Nucleus accumbens (tissue), 56 donors: ENCODE results near the gene TEF.
A peak's percentile ranks its signal among the peaks of the same experiment; 100 is the strongest.

Experiments used
- DNase-seq, 56 donors: peaks; one replicate each; lab custom pipeline; 2025; lab: John Stamatoyannopoulos, UW

Gene TEF, protein sequence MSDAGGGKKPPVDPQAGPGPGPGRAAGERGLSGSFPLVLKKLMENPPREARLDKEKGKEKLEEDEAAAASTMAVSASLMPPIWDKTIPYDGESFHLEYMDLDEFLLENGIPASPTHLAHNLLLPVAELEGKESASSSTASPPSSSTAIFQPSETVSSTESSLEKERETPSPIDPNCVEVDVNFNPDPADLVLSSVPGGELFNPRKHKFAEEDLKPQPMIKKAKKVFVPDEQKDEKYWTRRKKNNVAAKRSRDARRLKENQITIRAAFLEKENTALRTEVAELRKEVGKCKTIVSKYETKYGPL

DNA sequence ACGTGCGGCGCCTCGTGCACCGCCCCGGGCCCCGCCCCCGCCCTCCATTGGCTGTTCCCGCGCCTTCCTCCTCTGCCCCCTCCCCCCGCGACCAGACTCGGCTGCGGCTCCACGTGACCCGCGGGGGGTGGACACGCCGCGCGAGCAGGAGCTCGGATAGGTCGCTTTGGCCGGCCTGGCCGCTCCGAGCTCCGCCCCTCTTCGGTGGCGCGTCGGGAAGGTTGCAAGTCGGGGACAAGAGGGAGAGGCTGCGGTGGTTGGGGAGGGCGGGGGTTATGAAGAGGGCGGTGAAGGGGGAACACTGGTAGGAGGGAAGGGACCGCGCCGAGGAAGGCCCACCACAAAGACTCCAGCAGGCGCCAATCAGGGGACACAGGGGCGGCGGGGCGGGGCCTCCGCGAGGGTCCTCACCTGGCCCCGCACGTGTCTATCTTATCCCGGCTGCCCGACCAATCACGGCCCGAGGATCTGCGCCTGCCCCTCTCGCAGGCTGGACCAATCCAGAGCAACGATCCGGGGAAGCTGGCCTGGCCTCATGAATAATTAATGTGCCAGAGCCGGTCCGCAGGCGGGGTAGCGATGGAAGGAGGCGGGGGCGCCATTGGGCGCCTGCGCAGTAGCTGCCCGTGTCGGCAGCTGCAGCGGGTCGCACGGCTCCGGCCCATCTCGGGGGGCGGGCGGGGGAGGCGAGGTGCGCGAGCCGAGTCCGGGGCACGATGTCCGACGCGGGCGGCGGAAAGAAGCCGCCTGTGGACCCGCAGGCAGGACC is at the start of gene TEF:
TSS of gene TEF (plus strand) at position 614 of the 769 bp plus-strand sequence. CDS start at position 717, 103 bp downstream.
- peak; percentile 92 to 100 (median 99) for DNase-seq

- no peak for DNase-seq
Measured at GRCh38 chr22:41332217-41332939, 49.4 kb upstream of the TEF start.

DNA sequence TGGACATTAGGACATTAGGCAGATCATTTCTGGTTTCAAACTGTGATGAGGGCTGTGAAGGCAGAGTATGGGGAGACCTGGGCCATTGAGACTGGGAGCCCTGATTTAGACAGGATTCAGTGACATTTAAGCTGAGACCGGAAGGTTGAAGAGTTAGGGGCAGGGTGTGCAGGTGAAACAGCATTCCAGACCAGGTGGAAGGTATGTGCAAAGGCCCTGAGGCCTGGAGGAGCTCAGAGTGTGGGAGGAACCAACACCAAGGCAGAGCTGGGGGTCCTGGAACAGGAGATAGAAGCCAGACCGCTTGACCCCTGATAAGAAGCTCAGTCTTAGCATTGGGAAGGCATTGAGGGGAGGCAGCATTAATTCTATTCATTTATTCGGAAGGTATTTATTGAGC is 47.9 kb upstream of the TEF start:
- DNase-seq: no peak

DNA sequence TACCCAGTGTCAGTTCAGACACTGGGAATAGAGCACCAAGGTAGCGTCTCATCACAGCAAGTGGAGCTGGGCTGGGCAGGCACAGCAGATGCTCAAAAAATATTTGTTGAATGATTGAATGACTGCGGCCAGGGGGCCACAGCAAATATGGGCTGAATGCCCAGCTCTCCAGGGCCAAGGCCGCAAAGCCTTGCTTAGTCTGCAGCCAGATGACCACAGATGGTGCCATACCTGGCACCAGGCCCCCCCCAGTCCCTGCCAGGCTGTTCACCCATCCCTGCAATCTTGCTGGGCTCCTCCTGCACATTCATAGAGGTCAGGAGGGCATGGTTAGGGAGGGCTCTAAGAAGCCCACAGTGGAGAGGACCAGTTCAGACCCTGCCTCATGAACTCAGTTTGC is 47.5 kb upstream of the TEF start:
- no peak for DNase-seq

DNA sequence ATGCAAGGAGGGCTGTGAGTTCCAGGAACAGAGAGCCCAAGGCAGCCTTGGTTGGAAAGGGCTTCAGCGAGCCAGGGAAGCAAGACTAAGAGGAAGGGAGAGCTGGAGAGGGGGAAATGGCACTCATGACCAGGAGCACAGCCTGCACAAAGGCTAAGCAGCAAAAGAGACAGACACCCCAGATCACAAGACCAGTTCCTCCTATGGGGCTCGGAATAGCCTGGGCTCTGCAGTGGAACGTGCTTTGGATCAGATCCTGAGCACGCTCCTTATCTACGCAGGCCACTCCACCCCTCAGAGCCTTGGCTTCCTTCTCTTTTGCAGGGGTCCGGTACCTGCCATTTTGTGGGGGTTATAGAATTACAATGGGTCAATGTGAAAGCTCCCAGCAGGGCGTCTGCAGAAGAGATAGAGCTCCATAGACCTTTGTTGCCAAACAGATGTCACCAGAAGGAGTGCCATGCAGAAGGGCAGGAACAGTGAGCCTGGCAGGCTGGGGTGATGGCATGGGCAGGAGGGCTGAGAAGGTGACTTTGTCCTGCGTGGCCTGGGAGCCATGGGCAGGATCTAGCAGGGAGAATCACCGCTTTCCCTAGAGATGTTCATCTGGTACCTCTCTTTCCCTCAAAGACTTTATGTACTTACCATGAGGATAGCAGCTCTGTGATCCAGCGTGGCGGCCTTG is 46.6 kb upstream of the TEF start:
- no peak for DNase-seq

GRCh38 chr22:41338614-41339212 is 43.0 kb upstream of the TEF start:
- DNase-seq: no peak

DNA sequence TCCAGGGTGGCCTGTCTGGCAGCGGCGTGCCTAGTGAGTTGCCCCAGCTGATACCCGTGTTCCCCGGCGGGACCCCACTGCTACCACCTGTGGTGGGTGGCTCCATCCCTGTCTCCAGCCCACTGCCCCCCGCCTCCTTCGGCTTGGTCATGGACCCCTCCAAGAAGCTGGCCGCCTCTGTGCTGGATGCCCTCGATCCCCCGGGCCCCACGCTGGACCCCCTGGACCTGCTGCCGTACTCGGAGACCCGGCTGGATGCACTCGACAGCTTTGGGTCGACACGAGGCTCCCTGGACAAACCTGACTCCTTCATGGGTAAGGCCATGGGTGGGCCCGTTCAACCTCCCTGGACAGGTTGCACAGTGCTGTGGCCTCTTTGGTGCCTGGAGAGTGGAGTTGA is 41.9 kb upstream of the TEF start:
- DNase-seq: no peak

DNA sequence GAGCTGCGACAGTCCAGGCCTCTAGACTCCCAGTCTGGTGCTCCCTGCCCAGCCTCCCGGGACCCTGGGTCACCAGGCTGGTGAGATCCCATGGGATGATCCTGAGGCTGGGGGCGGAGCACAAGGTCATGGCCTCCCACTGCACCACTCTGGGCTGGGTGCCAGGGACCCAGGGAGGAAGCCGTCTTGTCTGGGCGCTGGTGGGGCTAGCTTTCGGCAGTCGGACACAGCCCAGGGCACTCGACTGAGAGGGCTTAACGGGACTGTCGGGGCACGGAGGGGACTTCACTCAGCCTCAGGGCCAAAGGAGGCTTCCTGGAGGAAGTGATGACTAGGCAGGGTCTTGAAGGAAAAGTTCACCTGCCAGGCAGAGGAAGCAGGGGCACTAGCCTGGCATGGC is 41.4 kb upstream of the TEF start:
- DNase-seq: no peak

DNA sequence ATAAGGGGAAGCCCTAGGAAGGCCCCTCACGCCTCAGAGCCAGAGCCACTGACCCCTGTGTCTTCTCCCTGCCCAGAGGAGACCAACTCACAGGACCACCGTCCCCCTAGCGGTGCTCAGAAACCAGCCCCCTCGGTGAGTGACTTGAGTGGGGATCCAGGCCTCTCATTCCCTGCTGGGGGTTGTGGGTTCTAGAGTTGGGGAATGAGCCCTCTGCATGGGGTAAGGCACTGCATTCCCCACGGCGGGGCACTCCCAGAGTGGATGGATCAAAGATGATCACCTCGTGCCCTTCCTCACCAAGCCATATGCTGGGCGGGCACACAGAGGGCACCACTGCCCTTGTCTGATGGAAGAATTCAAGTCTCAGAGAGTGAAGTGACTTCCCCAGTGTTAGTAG is 40.7 kb upstream of the TEF start:
- DNase-seq: no peak

DNA sequence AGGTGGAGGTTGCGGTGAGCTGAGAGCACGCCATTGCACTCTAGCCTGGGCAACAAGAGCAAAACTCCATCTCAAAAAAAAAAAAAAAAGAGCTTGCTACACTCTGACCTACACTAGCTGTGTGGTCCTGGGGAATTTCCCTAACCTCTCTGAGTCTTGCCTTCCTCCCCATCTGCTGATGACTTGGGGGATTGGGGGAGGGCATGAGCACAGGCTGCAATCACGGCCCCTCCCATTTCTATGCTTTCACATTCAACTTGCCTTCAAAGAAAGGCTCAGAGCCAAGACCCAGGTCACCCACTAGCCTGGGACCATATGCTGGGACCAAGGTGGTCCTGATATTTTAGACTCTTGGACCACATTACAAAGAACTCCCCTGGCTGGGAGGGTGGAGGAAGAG is 39.8 kb upstream of the TEF start:
- no peak for DNase-seq

DNA sequence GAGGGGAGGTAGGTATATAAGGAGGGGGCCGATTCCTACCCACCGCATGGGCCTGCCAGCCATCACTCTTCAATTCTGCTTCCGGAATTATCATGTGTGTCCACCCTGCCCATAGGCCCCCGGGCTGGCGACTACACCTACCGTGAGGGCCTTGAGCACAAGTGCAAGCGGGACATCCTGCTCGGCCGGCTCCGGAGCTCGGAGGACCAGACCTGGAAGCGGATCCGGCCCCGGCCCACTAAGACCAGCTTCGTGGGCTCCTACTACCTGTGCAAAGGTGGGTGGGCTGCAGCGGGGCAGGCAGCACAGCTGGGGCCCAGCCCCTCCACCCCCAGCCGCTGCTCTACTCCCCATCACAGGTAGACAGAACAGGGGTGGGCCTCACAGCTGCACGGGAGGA is 38.4 kb upstream of the TEF start:
- no peak for DNase-seq

DNA sequence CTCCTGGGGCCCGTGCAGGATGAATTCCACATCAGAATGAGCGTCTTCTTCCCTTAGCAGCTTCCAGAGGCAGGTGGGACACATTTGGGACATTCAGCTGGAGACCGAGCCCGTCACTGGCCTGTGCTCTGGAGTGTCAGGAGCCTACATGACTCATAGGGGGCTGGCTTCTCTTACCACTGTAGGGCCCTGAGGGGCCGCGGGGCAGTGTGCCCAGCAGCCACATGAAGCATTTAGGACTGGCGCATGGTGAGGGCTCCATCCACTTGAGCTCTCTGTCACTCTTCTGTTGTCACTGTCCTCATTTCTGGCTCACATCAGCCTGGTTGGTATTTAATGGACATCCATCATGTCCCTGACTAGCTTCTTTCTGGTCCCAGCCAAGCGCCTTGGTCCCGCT is 38.0 kb upstream of the TEF start:
- no peak for DNase-seq

DNA sequence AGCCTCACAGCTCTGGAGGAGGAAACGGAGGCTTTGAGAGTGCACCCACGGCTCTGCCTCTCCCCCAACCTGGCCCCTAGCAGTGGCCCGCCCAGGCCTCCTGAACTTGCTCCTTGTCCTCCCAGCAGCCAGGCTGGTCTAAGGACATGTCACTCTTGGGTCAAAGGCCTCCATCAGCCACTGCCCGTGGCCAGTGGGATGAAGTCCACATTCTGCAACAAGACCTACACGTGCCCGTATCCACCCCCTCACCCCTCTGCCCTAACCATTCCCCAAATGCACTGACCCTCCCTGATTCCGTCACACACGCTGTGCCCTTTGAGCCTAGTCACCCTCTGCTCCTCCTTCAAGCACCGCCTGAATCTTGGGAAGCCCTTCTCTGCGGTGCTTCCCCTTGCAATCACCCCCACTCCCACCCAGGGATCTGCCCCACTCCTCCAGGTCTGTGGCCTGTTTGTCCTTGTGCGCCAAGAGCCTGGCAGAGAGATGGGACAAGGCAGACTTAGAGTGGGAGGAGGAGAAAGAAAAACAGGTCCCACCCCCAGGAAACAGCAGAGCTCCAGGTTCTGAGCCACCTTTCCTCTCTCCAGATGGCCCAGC is 37.5 kb upstream of the TEF start:
- no peak for DNase-seq

DNA sequence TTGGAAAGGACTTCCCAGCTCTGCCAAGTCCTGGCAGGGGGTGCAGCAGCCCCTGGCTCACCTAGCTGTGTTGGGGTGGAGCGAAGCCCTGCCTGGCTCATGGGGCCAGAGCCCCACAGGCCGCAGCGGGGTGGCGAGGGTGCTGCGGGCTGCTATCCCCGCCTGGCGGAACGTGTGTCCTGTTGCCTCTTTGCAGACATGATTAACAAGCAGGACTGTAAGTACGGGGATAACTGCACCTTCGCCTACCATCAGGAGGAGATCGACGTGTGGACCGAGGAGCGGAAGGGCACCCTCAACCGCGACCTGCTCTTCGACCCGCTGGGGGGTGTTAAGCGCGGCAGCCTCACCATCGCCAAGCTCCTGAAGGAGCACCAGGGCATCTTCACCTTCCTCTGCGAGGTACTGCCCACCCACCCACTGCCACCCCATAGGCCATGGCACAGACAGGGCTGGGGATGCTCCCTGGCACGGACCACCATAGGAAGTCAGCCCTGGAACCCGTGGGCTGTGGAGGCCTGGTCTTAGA is 35.9 kb upstream of the TEF start:
- no peak for DNase-seq

DNA sequence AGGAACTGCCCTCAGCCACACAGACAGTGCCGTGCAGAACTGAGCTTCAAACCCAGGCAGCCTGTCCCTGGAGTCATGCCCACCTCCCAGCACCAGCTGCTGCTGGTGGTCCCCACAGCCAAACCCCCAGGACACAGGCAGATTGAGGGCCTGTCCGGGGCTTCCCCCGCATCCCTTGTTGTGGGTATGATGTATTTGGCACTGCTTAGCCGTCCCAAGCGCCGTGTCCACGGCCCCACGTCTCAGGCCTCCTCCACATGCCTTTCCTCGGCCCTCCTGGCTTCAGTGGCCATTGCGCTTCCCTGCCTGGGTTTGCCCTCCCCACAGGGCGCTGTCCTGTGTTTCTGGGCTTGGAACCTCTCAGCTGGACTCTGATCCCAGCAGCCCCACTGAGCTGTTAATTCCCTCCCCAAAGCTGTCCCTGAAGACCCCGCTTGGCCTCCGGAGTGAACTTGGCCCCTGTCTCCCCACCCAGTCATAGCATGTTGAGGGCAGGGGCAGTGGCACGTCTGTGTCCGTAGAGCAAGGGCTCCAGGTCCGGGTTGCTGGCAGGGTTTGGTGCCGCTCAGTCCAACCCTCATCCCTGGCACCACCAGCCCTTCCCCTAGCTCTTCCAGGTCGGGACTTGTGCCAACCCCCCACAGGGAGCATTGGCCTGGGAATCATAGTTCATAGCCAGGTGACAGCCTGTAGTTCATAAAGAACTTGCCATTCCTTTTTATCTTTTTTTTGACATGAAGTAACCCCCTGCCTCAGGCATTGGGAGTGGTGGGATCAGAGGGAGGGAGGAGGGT is 34.5 kb upstream of the TEF start:
- peak in 4 of 56 donors; percentile 7 to 16 (median 11) for DNase-seq

- no peak for DNase-seq
Measured at GRCh38 chr22:41348964-41349484, 32.7 kb upstream of the TEF start.

DNA sequence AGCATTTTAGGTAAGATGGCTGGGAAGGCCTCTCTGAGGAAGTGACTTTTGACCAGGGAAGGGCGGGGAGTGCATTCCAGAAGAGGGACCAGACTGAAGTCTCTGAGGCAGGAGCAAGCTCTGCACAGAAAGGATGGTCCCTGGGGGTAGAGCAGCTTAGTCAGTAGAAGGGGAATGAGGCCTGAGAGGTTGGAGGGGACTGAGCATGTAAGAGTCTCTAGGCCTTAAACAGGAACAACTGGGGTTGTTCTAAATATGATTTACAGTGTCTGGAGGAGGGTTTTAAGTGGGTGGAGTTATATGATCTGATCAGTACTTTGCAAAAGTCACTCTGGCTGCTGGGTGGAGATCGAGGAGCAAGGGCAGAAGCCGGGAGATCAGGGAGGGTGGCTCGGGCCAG is 31.7 kb upstream of the TEF start:
- DNase-seq: no peak

DNA sequence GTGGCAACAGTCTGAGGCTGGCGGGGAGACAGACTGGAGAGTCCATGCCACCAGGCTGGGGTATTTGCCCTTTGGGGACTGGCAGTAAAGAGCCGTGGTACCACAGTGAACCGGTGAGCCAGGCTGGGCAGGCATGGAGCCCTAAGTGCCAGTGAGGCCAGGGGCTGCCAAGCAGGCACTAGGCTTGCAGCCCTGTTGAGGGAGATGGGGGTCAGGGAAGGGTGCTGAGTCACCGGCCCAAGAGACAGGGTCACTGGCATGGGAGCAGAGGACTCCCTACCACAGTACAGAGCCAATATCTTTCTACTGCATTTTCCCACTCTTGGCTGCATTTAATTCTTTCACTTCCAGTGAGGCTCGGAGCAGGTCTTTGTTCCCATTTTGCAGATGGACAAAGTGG is 30.7 kb upstream of the TEF start:
- no peak for DNase-seq

DNA sequence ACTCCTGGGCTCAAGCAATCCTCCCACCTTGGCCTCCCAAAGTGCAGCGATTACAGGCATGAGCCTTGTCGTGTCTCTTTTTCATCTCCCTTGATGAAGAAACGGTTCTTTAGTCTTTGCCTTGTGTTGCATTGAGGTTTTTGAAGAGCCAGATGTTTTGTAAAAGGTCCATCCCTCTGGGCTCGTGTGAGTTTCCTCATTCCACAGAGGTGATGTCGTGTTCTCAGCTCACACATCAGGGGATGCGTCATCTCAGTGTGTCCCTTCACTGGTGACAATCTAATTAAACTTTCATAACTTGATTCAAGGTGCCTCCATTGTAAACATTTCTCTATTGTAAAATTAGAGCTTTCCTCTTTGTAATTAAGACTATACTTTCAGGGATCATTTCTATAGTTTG is 29.7 kb upstream of the TEF start:
- no peak for DNase-seq
